ENCODE measurements around the gene KIRREL2. TPM values are rescaled to one million over a fixed set of nuclear protein-coding genes. Genes with fewer than 3 reads are reported as not detected.
A peak's percentile ranks its signal among the peaks of the same experiment; 100 is the strongest.

The KIRREL2 gene
- polyA plus RNA-seq, 3 donors, result not detected

DNA sequence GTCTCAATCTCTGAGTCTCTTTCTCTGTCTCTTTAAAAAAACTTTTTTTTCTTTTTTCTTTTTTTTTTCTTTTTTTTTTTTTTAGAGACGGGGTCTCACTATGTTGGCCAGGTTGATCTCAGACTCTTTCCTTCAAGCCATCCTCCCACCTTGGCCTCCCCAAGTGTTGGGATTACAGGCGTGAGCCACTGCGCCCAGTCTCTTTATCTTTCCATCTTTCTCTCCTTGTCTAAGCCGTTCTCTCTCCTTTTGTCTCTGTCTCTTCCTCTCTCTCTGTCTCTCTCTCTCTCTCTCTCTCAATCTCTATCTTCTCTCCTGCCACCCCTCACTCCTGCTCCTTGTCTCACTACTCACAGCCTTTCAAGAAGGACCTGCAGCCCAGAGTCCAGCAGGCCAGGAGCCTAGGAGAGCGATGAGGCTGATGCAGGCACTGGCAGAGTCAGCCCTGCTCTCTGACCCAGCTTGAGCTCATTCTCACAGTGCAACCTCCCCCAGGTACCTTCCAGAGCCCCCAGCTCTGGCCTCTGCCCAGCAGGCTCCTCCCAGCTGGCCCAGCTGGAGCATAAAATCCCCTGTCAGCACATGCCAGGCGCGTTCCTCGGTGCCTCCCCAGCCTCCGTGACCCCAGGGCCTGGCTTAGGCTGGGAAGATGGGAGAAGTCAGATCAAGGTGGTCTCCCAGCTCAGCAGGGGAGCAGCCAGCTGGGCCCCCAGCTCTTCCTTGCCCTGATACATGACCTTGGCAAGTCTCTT lies 4.5 kb upstream of the KIRREL2 start, which contains the start of gene NPHS1:
NPHS1 (minus strand) TSS at position 476 of the 752 bp plus-strand sequence. CDS start 667 bp downstream, outside the sequence.
- H3K4me1 ChIP-seq (ENCODE audit: control insufficient read depth in 1 of 2, insufficient read depth in 2 of 2, low read length in 2 of 2), result peaks cover 5 to 12% of the 10 kb centered on the region in 2 donors
- Mint-ChIP-seq H3K27ac (peak within 1 kb of the TSS in 1 of 7 donors; percentile 1), H3K4me1 (peaks cover 4% of the 10 kb centered on the region), H3K27me3 (ENCODE audit: low read depth in 3 of 3) (peaks cover 51 to 86% (median 52%) of the 10 kb centered on the region in 3 donors), H3K9me3 (peaks cover 0 to 15% (median 0%) of the 10 kb centered on the region in 7 donors), H3K4me3 (peak within 1 kb of the TSS in 1 of 2 donors; percentile 23), H3K36me3 (no peaks in the 10 kb centered on the region)
- H3K4me3 ChIP-seq (replicated peaks in 1 of 3; ENCODE audit: low read depth in 2 of 3, low read length in 3 of 3), result no peak within 1 kb of the TSS
- TF ChIP-seq, protein P1, sequence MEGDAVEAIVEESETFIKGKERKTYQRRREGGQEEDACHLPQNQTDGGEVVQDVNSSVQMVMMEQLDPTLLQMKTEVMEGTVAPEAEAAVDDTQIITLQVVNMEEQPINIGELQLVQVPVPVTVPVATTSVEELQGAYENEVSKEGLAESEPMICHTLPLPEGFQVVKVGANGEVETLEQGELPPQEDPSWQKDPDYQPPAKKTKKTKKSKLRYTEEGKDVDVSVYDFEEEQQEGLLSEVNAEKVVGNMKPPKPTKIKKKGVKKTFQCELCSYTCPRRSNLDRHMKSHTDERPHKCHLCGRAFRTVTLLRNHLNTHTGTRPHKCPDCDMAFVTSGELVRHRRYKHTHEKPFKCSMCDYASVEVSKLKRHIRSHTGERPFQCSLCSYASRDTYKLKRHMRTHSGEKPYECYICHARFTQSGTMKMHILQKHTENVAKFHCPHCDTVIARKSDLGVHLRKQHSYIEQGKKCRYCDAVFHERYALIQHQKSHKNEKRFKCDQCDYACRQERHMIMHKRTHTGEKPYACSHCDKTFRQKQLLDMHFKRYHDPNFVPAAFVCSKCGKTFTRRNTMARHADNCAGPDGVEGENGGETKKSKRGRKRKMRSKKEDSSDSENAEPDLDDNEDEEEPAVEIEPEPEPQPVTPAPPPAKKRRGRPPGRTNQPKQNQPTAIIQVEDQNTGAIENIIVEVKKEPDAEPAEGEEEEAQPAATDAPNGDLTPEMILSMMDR (IDR thresholded peaks at IDR 0.05), result no peak
- peaks cover 17 to 52% of the 10 kb centered on the region in 2 donors for H3K27me3 ChIP-seq (ENCODE audit: control insufficient read depth in 2 of 2, insufficient read depth in 2 of 2, low read length in 2 of 2)
- no peak within 1 kb of the TSS for H3K27ac ChIP-seq (ENCODE audit: low read depth in 1 of 2, low read length in 2 of 2)
- no peak within 1 kb of the TSS for H3K4me2 ChIP-seq (replicated peaks; ENCODE audit: extremely low read depth, low read length, poor library complexity, severe bottlenecking)
- no peak within 1 kb of the TSS for H2AFZ ChIP-seq (ENCODE audit: insufficient read depth, low read depth, low read length, poor library complexity, severe bottlenecking)
- H3K79me2 ChIP-seq (ENCODE audit: insufficient read depth, low read length), result no peaks in the 10 kb centered on the region
- no peaks in the 10 kb centered on the region for H3K36me3 ChIP-seq (replicated peaks in 1 of 2; ENCODE audit: control insufficient read depth in 1 of 2, insufficient read depth in 2 of 2, low read length in 2 of 2)
- no peaks in the 10 kb centered on the region for H4K20me1 ChIP-seq (ENCODE audit: insufficient read depth, low read length)
- peaks cover 0 to 6% of the 10 kb centered on the region in 2 donors for H3K9me3 ChIP-seq (replicated peaks in 1 of 2; ENCODE audit: control insufficient read depth in 1 of 2, insufficient read depth in 1 of 2, low read length in 2 of 2)
- H3K9ac ChIP-seq (ENCODE audit: insufficient read depth, low read length, poor library complexity, severe bottlenecking), result no peak within 1 kb of the TSS
- 94% methylated on average over 4 of the region's 9 CpGs for whole genome bisulfite sequencing (ENCODE audit: insufficient coverage)
- intact Hi-C loops (cut with micrococcal nuclease), result no loop called here
- no peak for DNase-seq

DNA sequence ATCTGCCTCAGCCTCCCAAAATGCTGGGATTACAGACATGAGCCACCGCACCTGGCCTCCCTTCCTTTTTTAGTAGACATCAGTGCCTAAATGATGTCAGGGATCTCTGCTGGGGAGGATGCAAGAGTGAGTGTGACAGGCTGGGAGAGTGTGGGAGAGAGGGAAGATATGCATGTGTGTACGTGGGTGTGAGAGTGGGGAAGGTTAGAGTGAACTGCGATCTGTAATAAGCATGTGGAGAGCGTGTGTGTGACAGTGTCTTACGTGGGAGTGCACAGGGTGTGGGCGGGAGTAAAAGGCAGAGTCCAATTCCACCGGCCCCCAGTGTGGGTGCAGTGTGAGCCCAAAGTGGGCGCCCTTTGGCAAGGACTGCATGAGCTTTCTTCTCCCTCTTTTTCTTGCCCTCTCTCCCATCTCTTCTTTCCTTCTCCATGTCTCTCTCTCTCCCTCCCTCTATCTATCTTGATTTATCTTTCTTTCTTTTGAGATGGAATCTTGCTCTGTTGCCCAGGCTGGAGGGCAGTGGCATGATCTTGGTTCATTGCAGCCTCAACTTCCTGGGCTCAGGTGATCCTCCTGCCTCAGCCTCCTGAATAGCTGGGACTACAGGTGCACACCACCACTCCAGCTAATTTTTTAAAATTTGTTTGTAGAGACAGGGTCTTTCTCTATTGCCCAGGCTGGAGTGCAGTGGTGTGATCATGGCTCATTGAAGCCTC lies 3.5 kb upstream of the KIRREL2 start:
- TF ChIP-seq, protein P1 (IDR thresholded peaks at IDR 0.05), result no peak
- H3K9ac ChIP-seq (ENCODE audit: insufficient read depth, low read length, poor library complexity, severe bottlenecking), result no peak overlapping the region
- Mint-ChIP-seq H3K27me3 (ENCODE audit: low read depth in 3 of 3) (peaks cover 54 to 86% (median 59%) of the 10 kb centered on the region in 3 donors), H3K4me3 (peak overlapping the region in 1 of 2 donors; percentile 23), H3K36me3 (no peaks in the 10 kb centered on the region), H3K27ac (peak overlapping the region in 1 of 7 donors; percentile 1), H3K9me3 (peaks cover 0 to 15% (median 0%) of the 10 kb centered on the region in 7 donors), H3K4me1 (peaks cover 6% of the 10 kb centered on the region)
- H3K4me3 ChIP-seq (replicated peaks in 1 of 3; ENCODE audit: low read depth in 2 of 3, low read length in 3 of 3), result no peak overlapping the region
- no peak overlapping the region for H2AFZ ChIP-seq (ENCODE audit: insufficient read depth, low read depth, low read length, poor library complexity, severe bottlenecking)
- no peak for DNase-seq
- no peak overlapping the region for H3K4me2 ChIP-seq (replicated peaks; ENCODE audit: extremely low read depth, low read length, poor library complexity, severe bottlenecking)
- peaks cover 17 to 53% of the 10 kb centered on the region in 2 donors for H3K27me3 ChIP-seq (ENCODE audit: control insufficient read depth in 2 of 2, insufficient read depth in 2 of 2, low read length in 2 of 2)
- peaks cover 5 to 14% of the 10 kb centered on the region in 2 donors for H3K4me1 ChIP-seq (ENCODE audit: control insufficient read depth in 1 of 2, insufficient read depth in 2 of 2, low read length in 2 of 2)
- H3K9me3 ChIP-seq (replicated peaks in 1 of 2; ENCODE audit: control insufficient read depth in 1 of 2, insufficient read depth in 1 of 2, low read length in 2 of 2), result peaks cover 0 to 6% of the 10 kb centered on the region in 2 donors
- no peaks in the 10 kb centered on the region for H3K79me2 ChIP-seq (ENCODE audit: insufficient read depth, low read length)
- no peaks in the 10 kb centered on the region for H3K36me3 ChIP-seq (replicated peaks in 1 of 2; ENCODE audit: control insufficient read depth in 1 of 2, insufficient read depth in 2 of 2, low read length in 2 of 2)
- no peaks in the 10 kb centered on the region for H4K20me1 ChIP-seq (ENCODE audit: insufficient read depth, low read length)
- WGBS (ENCODE audit: insufficient coverage), result 78% methylated on average over 8 of the region's 8 CpGs
- intact Hi-C loops (cut with micrococcal nuclease), result no loop called here
- H3K27ac ChIP-seq (ENCODE audit: low read depth in 1 of 2, low read length in 2 of 2), result no peak overlapping the region

Measured in CD14-positive monocyte (primary cell).